Liver (tissue), 9 donors: ENCODE measurements around the gene CDC42SE2. TPM values are rescaled to one million over a fixed set of nuclear protein-coding genes. Genes with fewer than 3 reads are reported as not detected.

Source experiments
- DNase-seq: peaks from one replicate; pipeline ENCODE4 v3.0.0-alpha.2; 2017; ENCODE audit warnings: low spot score
- H3K27ac ChIP-seq, 2 donors: one replicate each; pipeline ENCODE4 v1.7.0; 2013; ENCODE audit warnings: inconsistent platforms in 2 of 2, low read length in 2 of 2, control low read depth in 1 of 2, low read depth in 1 of 2, mild to moderate bottlenecking in 1 of 2
- H3K27me3 ChIP-seq, 4 donors: one replicate each; pipeline versions ENCODE4 v1.6.1 to v1.7.0; 2013; ENCODE audit warnings: low read length in 3 of 4, inconsistent platforms in 1 of 4, mild to moderate bottlenecking in 1 of 4, moderate library complexity in 1 of 4; ENCODE audit not compliant: control insufficient read depth in 4 of 4, insufficient read depth in 4 of 4
- H3K36me3 ChIP-seq, 4 donors: one replicate each; pipeline versions ENCODE4 v1.6.1 to v1.7.0; 2013; ENCODE audit warnings: low read length in 3 of 4, mild to moderate bottlenecking in 3 of 4, low read depth in 1 of 4, moderate library complexity in 1 of 4; ENCODE audit not compliant: control insufficient read depth in 4 of 4, insufficient read depth in 3 of 4
- H3K4me1 ChIP-seq, 4 donors: one replicate each; pipeline versions ENCODE4 v1.6.1 to v1.7.0; 2013; ENCODE audit warnings: low read length in 3 of 4, mild to moderate bottlenecking in 3 of 4, moderate library complexity in 1 of 4; ENCODE audit not compliant: control insufficient read depth in 4 of 4, insufficient read depth in 4 of 4
- H3K4me3 ChIP-seq, 3 donors: one replicate each; pipeline versions ENCODE4 v1.6.1 to v1.7.0; 2013; ENCODE audit warnings: low read length in 3 of 3, control low read depth in 1 of 3, low read depth in 1 of 3, mild to moderate bottlenecking in 1 of 3
- H3K9ac ChIP-seq, 2 donors: one replicate each; pipeline ENCODE4 v1.7.0; 2013; ENCODE audit warnings: low read length in 2 of 2, mild to moderate bottlenecking in 2 of 2, moderate library complexity in 2 of 2, control low read depth in 1 of 2, low read depth in 1 of 2
- H3K9me3 ChIP-seq, 4 donors: one replicate each; pipeline versions ENCODE4 v1.6.1 to v1.7.0; 2013; ENCODE audit warnings: low read length in 3 of 4; ENCODE audit not compliant: control insufficient read depth in 4 of 4
- CTCF ChIP-seq: fragments of 150-350 bp; IDR thresholded peaks from 2 replicates; pipeline ENCODE4 v1.5.1; 2017; ENCODE audit warnings: improper control_type of control experiment, low read depth, low read length; ENCODE audit not compliant: missing input control
- EGR1 ChIP-seq, 2 donors: IDR thresholded peaks; 2 replicates each; pipeline ENCODE4 v1.6.1; 2016 to 2018; ENCODE audit warnings: antibody characterized with exemption in 2 of 2, low read depth in 2 of 2
- FOXA2 ChIP-seq: IDR thresholded peaks from 2 replicates; pipeline ENCODE4 v1.6.1; 2016; ENCODE audit warnings: antibody characterized with exemption
- GABPA ChIP-seq, 2 donors: IDR thresholded peaks in 1 of 2; conservative IDR thresholded peaks in 1 of 2; 2 replicates each; pipeline ENCODE4 v1.6.1; 2016; ENCODE audit warnings: antibody characterized with exemption in 2 of 2, mild to moderate bottlenecking in 1 of 2, moderate library complexity in 1 of 2
- HNF4A ChIP-seq, 2 donors: conservative IDR thresholded peaks; 2 replicates each; pipeline ENCODE4 v1.6.1; 2016; ENCODE audit warnings: antibody characterized with exemption in 2 of 2, mild to moderate bottlenecking in 2 of 2
- HNF4G ChIP-seq: IDR thresholded peaks from 2 replicates; pipeline ENCODE4 v1.6.1; 2016; ENCODE audit warnings: antibody characterized with exemption
- JUND ChIP-seq, 2 donors: IDR thresholded peaks; 2 replicates each; pipeline ENCODE4 v1.6.1; 2016; ENCODE audit warnings: antibody characterized with exemption in 2 of 2
- MAX ChIP-seq: IDR thresholded peaks from 2 replicates; pipeline ENCODE4 v1.6.1; 2016; ENCODE audit warnings: antibody characterized with exemption
- NR2F2 ChIP-seq: IDR thresholded peaks from 2 replicates; pipeline ENCODE4 v1.6.1; 2016; ENCODE audit warnings: antibody characterized with exemption
- SP1 ChIP-seq: IDR thresholded peaks from 2 replicates; pipeline ENCODE4 v1.6.1; 2018; ENCODE audit warnings: antibody characterized with exemption, mild to moderate bottlenecking
- TAF1 ChIP-seq: conservative IDR thresholded peaks from 2 replicates; pipeline ENCODE4 v1.6.1; 2016; ENCODE audit warnings: antibody characterized with exemption, mild to moderate bottlenecking
- YY1 ChIP-seq: IDR thresholded peaks from 2 replicates; pipeline ENCODE4 v1.6.1; 2016; ENCODE audit warnings: antibody characterized with exemption, mild to moderate bottlenecking
- ZBTB33 ChIP-seq: IDR thresholded peaks from 2 replicates; pipeline ENCODE4 v1.6.1; 2016; ENCODE audit warnings: antibody characterized with exemption
- WGBS: extraction: QIAGEN DNeasy Blood & Tissue Kit; methylation state at CpG from one replicate; pipeline ENCODE4 v1.1.7; 2013; 5-methylcytosine and 5-hydroxymethylcytosine counted together
- polyA plus RNA-seq, 2 donors: library from polyadenylated mRNA; stranded (reverse) in 1 of 2; unstranded in 1 of 2; fragments of 200-250 nt in 1 of 2; fragments of >200 nt in 1 of 2; fragmentation: Nextera tagmentation in 1 of 2; extraction: Ambion mirVana in 1 of 2; gene quantifications; one replicate each; pipeline versions ENCODE4 v1.2.1 to v1.2.3, GENCODE V29; 2013 to 2015
- total RNA-seq, 2 donors: library from RNA; depleted of rRNA; stranded (reverse); fragments of >200 nt; gene quantifications; one replicate each; pipeline ENCODE4 v1.2.3, GENCODE V29; 2014
- donor health status: healthy.
- donor health status: healthy.
- donor health status: healthy.
- donor health status: healthy.
- donor health status: healthy.

The CDC42SE2 gene
- total and polyA plus RNA-seq, 4 donors, result 7.8 to 31.7 (median 17.0) TPM

- no peak for TF ChIP-seq CTCF
Measured at GRCh38 chr5:131266370-131267060, 2.7 kb downstream of the CDC42SE2 start (continued).

GRCh38 chr5:131268758-131269370 is 5.0 kb downstream of the CDC42SE2 start:
- Histone ChIP-seq H3K36me3 (no peaks in the 10 kb centered on the region), H3K9me3 (no peaks in the 10 kb centered on the region), H3K4me3 (no peak overlapping the region), H3K4me1 (peaks cover 3 to 15% (median 5%) of the 10 kb centered on the region in 4 donors), H3K27me3 (no peaks in the 10 kb centered on the region), H3K27ac (no peak overlapping the region), H3K9ac (no peak overlapping the region)
- DNase-seq, result no peak
- TF ChIP-seq ZBTB33, result no peak
- TF ChIP-seq CTCF, result no peak
- TF ChIP-seq JUND (IDR thresholded peaks at IDR 0.05), result no peak
- no peak for TF ChIP-seq MAX
- no peak for TF ChIP-seq EGR1 (IDR thresholded peaks at IDR 0.05; ENCODE audit: low read depth in 2 of 2)
- no peak for TF ChIP-seq FOXA2
- no peak for TF ChIP-seq GABPA (IDR thresholded peaks at IDR 0.05 in 1 of 2, conservative IDR thresholded peaks at IDR 0.05 in 1 of 2)
- no peak for TF ChIP-seq YY1
- TF ChIP-seq HNF4G, result no peak
- no peak for TF ChIP-seq HNF4A (conservative IDR thresholded peaks at IDR 0.05)
- TF ChIP-seq NR2F2, result no peak
- TF ChIP-seq TAF1, result no peak
- WGBS, result 94% methylated on average over 12 of the region's 12 CpGs

DNA sequence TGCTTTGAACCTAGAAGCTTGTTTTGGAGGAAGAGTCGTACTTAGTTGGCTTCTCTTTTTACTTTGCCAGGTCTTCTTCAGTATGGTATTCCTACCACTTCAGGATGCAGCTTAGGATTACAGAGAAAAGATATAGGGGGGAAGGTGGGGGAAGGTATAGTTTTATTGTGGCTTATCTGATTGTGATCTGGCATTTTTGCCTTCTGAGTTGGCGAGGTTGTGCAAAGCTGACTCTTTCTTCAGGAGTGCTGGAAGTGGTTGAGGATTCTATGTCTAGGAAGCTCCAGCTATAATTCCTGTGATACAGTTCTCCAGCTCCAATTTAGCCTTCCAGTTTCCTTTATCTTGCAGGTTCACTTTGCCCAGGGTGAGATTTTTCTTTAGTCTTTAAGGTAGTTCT is 7.0 kb downstream of the CDC42SE2 start:
- Histone ChIP-seq H3K4me3 (no peak overlapping the region), H3K36me3 (no peaks in the 10 kb centered on the region), H3K4me1 (peaks cover 1 to 13% (median 4%) of the 10 kb centered on the region in 4 donors), H3K27ac (no peak overlapping the region), H3K9ac (no peak overlapping the region), H3K27me3 (no peaks in the 10 kb centered on the region), H3K9me3 (no peaks in the 10 kb centered on the region)
- no peak for DNase-seq
- WGBS, result 77% methylated on average over 2 of the region's 2 CpGs
- no peak for TF ChIP-seq CTCF
- no peak for TF ChIP-seq ZBTB33
- TF ChIP-seq SP1, result no peak
- TF ChIP-seq GABPA (IDR thresholded peaks at IDR 0.05 in 1 of 2, conservative IDR thresholded peaks at IDR 0.05 in 1 of 2), result no peak
- TF ChIP-seq NR2F2, result no peak
